ENCODE measurements around the gene INPP5A.

- TF ChIP-seq, protein P1, sequence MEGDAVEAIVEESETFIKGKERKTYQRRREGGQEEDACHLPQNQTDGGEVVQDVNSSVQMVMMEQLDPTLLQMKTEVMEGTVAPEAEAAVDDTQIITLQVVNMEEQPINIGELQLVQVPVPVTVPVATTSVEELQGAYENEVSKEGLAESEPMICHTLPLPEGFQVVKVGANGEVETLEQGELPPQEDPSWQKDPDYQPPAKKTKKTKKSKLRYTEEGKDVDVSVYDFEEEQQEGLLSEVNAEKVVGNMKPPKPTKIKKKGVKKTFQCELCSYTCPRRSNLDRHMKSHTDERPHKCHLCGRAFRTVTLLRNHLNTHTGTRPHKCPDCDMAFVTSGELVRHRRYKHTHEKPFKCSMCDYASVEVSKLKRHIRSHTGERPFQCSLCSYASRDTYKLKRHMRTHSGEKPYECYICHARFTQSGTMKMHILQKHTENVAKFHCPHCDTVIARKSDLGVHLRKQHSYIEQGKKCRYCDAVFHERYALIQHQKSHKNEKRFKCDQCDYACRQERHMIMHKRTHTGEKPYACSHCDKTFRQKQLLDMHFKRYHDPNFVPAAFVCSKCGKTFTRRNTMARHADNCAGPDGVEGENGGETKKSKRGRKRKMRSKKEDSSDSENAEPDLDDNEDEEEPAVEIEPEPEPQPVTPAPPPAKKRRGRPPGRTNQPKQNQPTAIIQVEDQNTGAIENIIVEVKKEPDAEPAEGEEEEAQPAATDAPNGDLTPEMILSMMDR (IDR thresholded peaks at IDR 0.05) = no peak
- no peak for TF ChIP-seq POLR2A (IDR thresholded peaks at IDR 0.05)
These were observed 56.6 kb downstream of the INPP5A start for GRCh38 chr10:132593900-132594876.
